CD4-positive, alpha-beta T cell treated with Interleukin-2 at 100 ng/mL for 4 hours (primary cell): Measurements from ENCODE around the gene ZFPM1.
"Not testable (repeated sequence)": the region's sequence is repeated elsewhere in the genome, so short reads cannot be mapped to it uniquely, and the experiment has no call there.

Experiments used
- DNase-seq: peaks from one replicate; pipeline ENCODE4 v3.0.0-alpha.2; 2020; ENCODE audit warnings: low spot score

The ZFPM1 gene

GRCh38 chr16:88480829-88481228 lies 27.7 kb downstream of the ZFPM1 start:
- no peak for DNase-seq

GRCh38 chr16:88481851-88482250 lies 28.8 kb downstream of the ZFPM1 start:
- no peak for DNase-seq

GRCh38 chr16:88482630-88483391 lies 29.7 kb downstream of the ZFPM1 start:
- no peak for DNase-seq

GRCh38 chr16:88483392-88483641 lies 30.2 kb downstream of the ZFPM1 start:
- DNase-seq: no peak

GRCh38 chr16:88484505-88485365 lies 31.7 kb downstream of the ZFPM1 start:
- no peak for DNase-seq

GRCh38 chr16:88485366-88485741 lies 32.3 kb downstream of the ZFPM1 start:
- not testable (repeated sequence) for DNase-seq

GRCh38 chr16:88486398-88487123 lies 33.5 kb downstream of the ZFPM1 start:
- DNase-seq: no peak

- no peak for DNase-seq
These were observed 34.0 kb downstream of the ZFPM1 start for GRCh38 chr16:88487124-88487432.

GRCh38 chr16:88487920-88488851 lies 35.1 kb downstream of the ZFPM1 start:
- no peak for DNase-seq

GRCh38 chr16:88489163-88489741 lies 36.2 kb downstream of the ZFPM1 start:
- DNase-seq: no peak

- DNase-seq: no peak
These were observed 38.0 kb downstream of the ZFPM1 start for GRCh38 chr16:88491001-88491559.

GRCh38 chr16:88491560-88492310 lies 38.7 kb downstream of the ZFPM1 start:
- no peak for DNase-seq

- no peak for DNase-seq
These were observed 40.8 kb downstream of the ZFPM1 start for GRCh38 chr16:88493879-88494278.

GRCh38 chr16:88494335-88495154 lies 41.5 kb downstream of the ZFPM1 start:
- no peak for DNase-seq

GRCh38 chr16:88495268-88495772 lies 42.2 kb downstream of the ZFPM1 start:
- no peak for DNase-seq

GRCh38 chr16:88497561-88498462 lies 44.7 kb downstream of the ZFPM1 start:
- no peak for DNase-seq

GRCh38 chr16:88498576-88499208 lies 45.6 kb downstream of the ZFPM1 start:
- DNase-seq: no peak

- DNase-seq: no peak
These were observed 46.2 kb downstream of the ZFPM1 start for GRCh38 chr16:88499292-88499691.
